Glomerular visceral epithelial cell (primary cell): ENCODE data around the gene HNRNPA1.
A peak's percentile ranks its signal among the peaks of the same experiment; 100 is the strongest.
"Not testable (repeated sequence)": the region's sequence is repeated elsewhere in the genome, so short reads cannot be mapped to it uniquely, and the experiment has no call there.

Experiments used
- DNase-seq: peaks from one replicate; pipeline ENCODE4 v3.0.0-alpha.2; 2016; ENCODE audit errors: extremely low spot score

The HNRNPA1 gene

DNA sequence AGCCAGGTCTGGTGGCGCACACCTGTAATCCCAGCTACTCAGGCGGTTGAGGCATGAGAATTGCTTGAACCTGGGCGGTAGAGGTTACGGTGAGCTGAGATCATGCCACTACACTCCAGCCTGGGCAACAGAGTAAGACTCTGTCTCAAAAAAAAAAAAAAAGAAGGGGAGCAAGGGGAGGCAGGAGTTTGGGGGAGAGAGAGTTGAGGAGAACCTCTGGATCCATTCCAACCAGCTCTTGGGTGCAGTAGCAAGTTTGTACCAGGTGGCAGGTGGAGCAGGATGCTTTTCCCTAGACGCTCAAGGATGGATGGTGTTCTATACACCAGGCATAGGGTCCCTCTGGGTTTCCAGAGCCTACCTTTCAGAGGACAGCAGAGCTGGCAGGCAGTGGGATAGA, 18.4 kb downstream of the HNRNPA1 start:
- DNase-seq = no peak

GRCh38 chr12:54299515-54300224, 19.1 kb downstream of the HNRNPA1 start:
- DNase-seq = no peak

DNA sequence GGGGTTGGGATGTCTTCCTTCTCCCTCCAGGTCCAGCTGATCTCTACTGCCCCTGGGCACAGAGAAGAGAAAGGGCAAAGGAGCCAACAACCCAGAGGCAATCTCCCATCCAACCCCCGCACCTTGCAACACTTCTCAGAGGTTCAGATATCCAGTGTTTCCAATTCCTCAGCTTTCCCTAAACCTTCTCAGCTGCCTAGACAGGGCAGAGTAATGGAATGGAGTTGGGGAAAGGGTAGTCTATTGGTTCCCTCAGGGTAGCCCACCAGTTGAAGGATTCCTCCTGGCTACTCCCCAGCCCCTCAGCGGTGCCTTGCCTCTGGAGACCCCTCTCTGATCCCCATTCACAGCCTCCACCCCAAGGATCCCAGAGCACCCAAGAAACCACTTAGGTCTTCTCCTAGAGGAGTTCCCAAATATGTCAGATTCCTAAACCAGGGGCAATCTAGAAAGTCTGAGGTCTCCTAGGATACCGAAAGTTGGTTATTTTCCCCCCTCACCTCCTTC, 19.8 kb downstream of the HNRNPA1 start:
- DNase-seq = no peak

DNA sequence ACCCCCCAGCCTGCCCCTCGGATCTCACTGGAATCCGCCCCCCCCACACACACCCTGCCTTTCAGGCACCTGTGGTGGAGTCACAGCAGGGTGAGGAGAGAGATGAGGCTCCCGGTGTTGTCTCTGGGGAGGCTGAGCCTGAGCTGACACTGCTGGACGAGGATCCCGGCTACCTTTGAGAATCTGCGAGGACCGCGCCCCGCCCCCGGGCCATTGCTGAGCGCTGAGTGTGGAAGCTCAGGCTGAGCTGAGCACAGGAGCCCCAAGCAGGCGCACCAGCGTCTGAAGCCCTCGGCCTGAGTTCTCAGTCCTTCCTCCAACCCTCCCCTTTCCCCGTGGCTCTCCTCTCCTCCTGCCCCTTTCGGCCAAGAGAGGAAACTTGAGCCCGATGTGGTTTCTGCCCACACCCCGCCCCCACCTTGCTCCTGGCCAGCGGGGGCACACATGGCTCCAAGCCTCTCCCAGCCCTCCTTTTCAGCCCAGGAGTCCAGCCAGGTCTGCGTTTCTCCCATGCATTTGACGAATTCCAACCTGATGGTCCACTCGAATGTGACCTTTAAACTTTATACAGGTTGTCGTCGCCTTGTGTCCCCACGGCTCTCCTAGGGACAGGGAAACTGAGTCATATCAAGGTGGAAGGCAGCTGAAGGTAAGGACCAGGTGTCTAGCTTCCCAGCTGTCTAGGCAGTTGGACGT, 20.4 kb downstream of the HNRNPA1 start, which contains the start of gene NFE2:
NFE2 (minus strand) TSS at position 284 of the 696 bp plus-strand sequence. CDS start 5,767 bp downstream, outside the sequence.
- DNase-seq = peak; percentile 79

DNA sequence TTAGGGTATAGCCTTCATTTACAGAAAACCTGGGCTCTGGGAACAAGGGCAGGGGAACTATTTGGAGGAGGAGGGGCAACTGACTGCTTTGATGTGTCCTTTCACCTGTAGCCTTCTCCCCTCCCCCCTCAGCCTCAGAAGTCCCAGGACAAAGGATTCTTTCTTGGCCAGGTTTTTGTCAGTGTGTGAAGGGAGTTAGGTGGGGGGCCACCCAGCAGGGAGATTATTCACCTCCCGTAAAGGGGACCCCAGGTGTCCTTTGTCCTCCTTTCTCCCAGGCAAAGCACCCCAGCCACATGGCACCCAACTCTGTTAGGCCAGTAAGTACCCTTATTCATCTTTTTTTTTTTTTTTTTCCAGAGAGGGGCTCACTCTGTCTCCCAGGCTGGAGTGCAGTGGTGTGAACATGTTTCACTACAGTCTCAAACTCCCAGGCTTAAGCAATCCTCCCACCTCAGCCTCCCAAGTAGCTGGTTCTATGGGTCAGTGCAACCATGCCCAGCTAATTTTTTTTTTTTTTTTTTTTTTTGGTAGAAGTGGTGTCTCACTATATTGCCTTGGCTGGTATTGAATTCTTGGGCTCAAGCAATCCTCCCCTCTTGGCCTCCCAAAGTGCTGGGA, 21.0 kb downstream of the HNRNPA1 start:
- DNase-seq = no peak

DNA sequence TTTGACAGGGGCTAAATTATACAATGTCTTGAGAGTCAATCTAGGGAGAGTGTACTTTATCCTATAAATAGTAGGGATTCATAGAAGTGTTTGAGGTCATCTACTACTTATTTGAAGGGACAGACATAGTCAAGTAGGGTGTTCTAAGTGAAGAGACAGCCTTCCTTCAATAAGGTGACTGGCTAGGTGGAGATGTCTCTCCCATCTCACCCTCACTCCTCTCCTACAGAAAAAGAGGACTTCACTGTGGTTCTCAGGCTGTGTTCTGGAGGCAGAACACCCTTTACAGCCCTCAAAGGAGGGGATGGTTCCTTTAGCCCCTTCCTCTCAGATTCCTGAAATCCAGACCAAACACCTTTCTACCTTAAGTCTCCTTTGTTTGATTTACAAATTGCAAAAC, 23.1 kb downstream of the HNRNPA1 start:
- DNase-seq = no peak

DNA sequence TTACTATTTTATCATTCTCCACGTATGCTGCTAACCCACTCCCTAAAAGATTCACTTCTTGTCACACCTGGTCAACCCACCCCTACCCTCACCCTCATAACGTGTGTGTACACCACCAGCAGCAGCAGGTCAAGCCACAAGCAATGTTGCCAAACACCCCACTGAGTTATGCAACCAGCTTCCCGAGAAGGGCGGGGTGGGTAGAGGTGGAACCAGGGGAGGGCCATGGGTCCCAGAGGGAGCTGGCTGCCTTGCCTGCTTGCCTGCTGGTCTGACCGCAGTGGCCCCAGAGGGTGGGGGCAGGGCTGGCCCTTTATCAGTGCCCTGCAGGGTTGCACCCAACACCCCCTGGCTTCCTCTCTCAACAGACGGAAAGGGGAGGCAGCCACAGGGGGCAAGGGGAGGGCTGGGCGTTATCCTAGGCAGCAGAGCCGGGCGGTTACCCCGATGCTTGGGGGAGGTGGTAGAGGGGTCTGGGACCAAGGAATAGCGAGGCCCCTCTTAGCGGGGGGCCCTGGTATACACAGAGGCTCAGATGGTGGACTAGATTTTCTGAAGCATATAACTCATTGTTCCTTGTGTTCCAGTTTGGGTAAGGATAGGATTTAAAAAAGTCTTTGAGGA, 23.8 kb downstream of the HNRNPA1 start:
- peak; percentile 50 for DNase-seq

DNA sequence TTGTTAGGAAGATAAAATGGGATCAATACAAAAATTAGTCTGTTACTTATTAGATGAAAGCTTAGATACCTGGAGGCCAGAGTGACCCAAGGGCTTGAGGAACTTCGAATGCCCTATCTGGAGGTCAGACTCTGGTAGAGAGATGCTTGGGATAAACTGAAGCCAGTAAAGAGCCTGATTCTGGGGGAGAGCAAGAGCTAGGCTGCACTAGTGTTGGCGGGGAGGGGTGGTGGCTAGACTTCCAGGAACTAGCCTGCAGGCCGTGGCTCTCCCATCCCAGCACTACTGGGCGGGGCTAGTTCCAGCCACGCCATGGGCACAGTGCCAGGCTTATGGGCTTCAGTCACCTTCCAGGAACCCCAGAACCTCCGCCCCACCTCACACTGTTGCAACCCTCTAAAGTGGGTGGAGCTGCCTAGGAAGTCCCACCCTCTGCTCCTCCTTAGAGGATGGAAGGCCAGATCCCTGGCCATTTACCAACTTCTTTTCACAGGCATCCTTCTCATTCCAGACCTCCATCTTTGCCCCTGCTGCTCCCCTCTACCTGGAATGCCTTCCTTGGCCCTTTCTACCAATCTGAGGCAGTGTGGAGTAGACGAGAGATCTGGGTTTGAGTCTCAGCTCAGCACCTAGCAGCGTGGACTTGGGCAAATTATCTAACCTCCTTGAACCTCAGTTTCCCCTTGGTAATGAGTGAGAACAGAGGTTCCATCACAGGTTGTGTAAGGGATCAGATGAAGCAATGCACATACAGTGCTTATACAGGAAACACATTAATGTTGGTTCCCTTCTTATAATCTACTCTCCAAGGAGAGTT, 26.6 kb downstream of the HNRNPA1 start:
- peak; percentile 43 for DNase-seq

DNA sequence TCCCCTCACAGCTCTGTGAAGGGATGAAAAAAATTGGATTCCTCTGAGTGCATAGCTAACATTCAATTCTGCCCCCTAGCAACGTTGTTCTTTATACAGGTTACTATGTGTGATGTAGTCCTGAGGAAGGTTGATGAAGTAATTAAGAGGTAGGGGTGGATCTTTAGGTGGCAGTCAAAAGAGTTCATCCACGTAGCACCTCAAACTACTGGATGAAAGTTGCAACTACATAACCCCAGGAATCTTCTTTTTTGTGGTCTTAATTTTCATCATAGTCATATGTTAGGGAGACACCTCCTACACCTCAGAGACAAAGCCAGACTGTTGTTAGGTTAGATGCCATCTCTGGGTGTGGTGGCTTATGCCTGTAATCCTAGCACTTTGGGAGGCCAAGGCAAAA, 30.5 kb downstream of the HNRNPA1 start:
- no peak for DNase-seq

DNA sequence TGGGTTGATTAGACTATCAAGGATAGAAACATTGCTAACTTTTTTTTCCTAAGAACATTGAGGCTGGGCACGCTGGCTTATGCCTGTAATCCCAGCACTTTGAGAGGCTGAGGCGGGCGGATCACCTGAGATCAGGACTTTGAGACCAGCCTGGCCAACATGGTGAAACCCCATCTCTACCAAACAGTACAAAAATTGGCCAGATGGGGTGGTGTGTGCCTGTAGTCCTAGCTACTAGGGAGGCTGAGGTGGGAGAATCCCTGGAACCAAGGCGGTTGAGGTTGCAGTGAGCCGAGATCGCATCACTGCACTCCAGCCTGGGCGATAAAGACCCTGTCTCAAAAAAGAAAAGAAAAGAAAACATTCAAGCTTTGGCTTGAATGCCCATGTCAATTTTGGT, 31.8 kb downstream of the HNRNPA1 start:
- not testable (repeated sequence) for DNase-seq

- DNase-seq = no peak
Observed at GRCh38 chr12:54321363-54321762, 40.8 kb downstream of the HNRNPA1 start.

GRCh38 chr12:54324617-54325441, 44.3 kb downstream of the HNRNPA1 start, which contains the start of gene COPZ1:
Gene COPZ1 (plus strand): TSS chr12:54325131. CDS start chr12:54325164, 33 bp downstream.
- peak; percentile 99 for DNase-seq

DNA sequence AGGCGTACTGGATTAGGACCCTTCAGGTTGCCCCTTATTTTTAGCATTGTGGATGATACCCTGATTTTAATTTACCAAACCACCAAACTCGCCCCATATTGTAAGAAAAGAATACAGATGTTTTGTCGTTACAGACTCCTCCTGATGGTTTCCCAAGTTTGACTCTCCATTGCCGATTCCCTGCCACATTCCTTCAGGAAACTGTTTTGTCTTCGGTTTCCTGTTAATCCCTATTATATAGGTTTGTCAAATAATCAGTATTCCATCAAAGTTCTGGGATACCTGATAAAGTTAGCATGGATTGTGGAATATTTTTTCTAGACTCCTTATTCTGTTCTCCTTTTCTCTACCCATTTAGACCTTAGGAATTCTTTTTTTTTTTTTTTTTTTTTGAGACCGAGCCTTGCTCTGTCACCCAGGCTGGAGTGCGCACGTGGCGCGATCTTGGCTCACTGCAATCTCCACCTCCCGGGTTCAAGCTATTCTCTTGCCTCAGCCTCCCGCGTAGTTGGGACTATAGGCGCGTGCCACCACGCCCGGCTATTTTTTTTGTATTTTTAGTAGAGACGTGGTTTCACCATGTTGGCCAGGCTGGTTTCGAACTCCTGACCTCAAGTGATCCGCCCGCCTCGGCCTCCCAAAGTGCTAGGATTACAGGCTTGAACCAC, 45.0 kb downstream of the HNRNPA1 start:
- DNase-seq = not testable (repeated sequence)

- DNase-seq = no peak
Observed at GRCh38 chr12:54328595-54329337, 48.2 kb downstream of the HNRNPA1 start.

- no peak for DNase-seq
Observed at GRCh38 chr12:54329759-54330158, 49.2 kb downstream of the HNRNPA1 start.

DNA sequence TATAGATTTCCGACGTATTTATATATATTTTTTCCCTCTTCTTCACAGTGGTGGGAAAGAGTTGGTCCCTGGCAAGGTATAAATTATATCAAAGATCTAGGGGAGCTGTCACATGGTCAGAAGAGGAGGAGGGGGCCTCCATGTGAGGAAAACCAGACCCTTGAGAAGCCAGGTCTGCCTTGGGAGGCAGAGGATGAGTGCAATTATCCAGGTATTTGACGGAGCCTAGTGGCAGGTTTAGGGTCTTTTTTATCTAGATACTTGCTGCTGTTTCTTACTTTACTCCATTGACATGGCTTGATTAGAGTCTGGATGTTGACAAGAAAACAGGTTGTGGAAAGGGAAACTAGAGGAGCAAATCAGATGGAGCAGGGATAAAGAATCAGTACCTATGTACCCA, 49.9 kb downstream of the HNRNPA1 start:
- no peak for DNase-seq

DNA sequence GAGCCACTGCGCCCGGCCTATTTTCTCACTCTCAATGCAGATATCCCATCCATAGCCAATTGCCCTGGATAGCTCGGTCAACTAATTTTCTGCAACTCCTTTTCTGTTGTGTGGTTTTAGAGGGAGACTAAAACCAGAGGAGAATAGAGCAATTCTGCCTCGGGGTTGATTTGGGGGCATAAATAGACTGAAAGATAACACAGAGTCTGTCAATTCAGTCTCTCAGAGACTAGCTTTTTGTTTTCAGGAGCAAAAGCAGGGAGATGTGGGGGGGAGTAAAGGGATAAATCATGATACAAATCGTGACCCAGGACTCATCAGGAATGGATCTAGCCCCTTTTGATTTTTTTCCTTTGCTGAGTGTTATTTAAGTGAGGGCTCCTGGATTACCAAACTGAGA, 50.9 kb downstream of the HNRNPA1 start:
- DNase-seq = no peak

DNA sequence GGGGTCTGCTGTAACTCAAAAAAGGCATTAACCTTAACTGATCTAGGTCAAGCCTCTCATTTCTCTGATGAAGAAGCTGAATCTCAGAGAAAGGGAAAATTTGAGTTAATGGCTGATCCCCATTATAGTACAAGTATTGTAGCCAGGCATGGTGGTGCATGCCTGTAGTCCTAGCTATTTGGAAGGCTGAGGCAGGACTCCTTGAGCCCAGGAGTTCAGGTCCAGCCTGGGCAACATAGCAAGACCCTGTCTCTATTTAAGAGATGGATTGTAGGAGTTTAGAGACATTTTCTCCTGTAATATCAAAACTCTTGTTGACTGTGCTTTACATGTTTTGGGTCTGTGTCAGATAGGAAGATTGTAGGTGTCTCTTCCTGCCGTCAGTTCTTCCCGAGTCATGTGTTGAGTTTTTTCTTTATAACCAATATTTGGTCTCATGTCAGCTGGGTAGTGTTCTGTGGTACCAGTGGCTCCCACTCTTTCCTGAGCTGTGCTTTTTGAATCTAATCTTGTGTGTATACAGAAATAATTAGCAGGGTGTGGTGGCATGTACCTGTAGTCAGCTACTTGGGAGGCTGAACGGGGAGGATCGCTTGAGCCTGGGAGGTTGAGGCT, 53.0 kb downstream of the HNRNPA1 start:
- DNase-seq = no peak
